Measurements from ENCODE around the gene DRC7.
"Not testable (repeated sequence)": the region's sequence is repeated elsewhere in the genome, so short reads cannot be mapped to it uniquely, and the experiment has no call there.

The DRC7 gene

GRCh38 chr16:57660715-57661463 is 33.7 kb upstream of the DRC7 start:
- DNase-seq, result no peak

DNA sequence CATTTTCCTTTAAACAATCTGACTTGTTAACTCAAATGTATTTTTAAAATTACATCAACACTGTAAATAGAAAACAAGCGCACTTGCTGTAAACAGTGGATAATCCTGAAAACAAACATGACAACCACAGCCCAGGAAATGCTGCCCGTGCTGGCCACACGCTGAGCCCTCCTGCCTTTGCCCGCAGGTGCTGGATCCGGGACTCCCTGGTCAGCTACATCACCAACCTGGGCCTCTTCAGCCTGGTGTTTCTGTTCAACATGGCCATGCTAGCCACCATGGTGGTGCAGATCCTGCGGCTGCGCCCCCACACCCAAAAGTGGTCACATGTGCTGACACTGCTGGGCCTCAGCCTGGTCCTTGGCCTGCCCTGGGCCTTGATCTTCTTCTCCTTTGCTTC is 33.1 kb upstream of the DRC7 start:
- DNase-seq, result no peak

- no peak for DNase-seq
Observed at GRCh38 chr16:57661936-57662906, 32.4 kb upstream of the DRC7 start.

DNA sequence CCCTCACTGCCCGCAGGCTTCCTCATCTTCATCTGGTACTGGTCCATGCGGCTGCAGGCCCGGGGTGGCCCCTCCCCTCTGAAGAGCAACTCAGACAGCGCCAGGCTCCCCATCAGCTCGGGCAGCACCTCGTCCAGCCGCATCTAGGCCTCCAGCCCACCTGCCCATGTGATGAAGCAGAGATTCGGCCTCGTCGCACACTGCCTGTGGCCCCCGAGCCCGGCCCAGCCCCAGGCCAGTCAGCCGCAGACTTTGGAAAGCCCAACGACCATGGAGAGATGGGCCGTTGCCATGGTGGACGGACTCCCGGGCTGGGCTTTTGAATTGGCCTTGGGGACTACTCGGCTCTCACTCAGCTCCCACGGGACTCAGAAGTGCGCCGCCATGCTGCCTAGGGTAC is 31.2 kb upstream of the DRC7 start:
- no peak for DNase-seq

DNA sequence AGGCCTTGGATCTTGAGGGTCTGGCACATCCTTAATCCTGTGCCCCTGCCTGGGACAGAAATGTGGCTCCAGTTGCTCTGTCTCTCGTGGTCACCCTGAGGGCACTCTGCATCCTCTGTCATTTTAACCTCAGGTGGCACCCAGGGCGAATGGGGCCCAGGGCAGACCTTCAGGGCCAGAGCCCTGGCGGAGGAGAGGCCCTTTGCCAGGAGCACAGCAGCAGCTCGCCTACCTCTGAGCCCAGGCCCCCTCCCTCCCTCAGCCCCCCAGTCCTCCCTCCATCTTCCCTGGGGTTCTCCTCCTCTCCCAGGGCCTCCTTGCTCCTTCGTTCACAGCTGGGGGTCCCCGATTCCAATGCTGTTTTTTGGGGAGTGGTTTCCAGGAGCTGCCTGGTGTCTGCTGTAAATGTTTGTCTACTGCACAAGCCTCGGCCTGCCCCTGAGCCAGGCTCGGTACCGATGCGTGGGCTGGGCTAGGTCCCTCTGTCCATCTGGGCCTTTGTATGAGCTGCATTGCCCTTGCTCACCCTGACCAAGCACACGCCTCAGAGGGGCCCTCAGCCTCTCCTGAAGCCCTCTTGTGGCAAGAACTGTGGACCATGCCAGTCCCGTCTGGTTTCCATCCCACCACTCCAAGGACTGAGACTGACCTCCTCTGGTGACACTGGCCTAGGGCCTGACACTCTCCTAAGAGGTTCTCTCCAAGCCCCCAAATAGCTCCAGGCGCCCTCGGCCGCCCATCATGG is 30.5 kb upstream of the DRC7 start:
- no peak for DNase-seq

- no peak for DNase-seq
Observed at GRCh38 chr16:57664662-57665025, 30.0 kb upstream of the DRC7 start.

DNA sequence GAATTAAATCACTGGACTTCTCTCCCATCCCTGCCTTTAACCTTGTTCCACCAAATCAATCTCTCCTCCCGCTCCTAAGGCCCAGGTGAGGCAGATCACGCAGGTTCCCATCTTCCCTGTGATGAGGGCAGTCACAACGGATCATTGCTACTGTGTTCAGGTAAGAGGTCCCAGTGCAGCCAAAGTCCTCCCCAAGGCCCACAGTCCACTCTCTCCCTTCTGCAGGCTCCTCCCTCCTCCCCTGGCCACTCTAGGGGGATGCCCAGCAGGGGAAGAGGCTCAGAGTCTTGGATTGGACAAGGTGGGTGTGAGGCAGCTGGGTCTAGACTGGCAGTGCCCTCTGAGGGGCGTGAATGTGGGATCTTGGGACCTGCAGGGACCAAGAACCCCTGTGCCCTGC is 29.1 kb upstream of the DRC7 start:
- DNase-seq, result no peak

- no peak for DNase-seq
Observed at GRCh38 chr16:57666353-57667047, 28.1 kb upstream of the DRC7 start.

DNA sequence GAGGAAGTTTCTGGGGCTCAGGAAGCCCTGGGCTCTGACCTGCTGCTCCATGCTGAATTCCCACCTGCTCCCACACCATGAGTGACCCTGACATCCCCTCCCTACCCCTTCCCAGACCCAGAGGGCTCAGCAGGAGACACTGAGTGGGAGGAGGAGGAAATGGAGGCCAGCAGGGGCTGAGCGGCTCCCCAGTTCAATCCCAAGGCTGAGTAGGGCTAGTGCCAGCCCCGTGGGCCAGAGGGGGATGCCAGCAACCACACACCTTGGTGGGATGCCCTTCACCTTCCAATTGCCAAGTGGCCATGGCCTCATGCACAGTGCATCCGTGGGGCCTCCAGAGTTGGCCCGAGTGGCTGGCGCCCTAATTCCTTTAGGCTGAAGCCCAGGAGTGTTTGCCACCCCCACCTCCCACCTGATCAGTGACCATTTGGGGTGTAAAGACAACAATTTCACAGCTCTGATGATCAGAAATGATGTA is 27.5 kb upstream of the DRC7 start:
- DNase-seq, result no peak

DNA sequence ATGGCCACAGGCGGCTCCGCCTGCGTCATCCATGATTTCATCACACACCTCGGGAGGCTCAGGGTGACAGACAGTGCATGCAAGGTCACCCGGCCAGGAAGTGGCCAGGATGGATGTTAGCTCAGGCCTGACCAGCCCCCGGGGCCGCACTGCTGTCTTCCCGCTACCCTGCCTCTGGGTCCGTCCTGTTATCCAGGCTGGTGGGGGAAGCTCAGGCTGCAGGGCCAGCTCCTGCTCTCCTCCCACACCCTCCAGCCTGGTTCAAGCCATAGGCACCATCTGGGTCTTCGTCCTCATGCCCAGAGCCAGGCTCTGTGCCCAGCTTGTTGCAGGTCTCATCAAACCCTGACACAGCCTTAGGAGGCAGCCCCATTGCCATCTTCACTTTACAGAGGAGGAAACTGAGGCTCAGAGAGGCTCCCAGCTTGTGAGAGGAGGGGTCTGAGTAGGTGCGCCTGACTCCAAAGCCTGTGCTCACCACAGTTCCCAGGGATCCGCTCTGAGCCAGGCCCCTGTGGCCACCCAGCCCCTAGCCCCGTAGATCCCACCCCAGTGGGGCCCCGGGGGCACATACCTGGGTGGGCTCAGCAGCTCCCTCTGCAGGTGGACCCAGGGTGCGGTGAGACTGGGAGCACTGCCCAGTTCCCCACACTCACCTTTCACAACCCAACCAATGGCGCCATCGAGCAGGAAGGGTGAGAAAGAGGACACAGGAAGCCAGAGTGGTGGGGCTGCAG is 26.9 kb upstream of the DRC7 start:
- no peak for DNase-seq

- no peak for DNase-seq
Observed at GRCh38 chr16:57668263-57668571, 26.4 kb upstream of the DRC7 start, which contains the start of gene ADGRG3. Gene ADGRG3 (plus strand): TSS chr16:57668306. CDS start chr16:57668348, 42 bp downstream.

DNA sequence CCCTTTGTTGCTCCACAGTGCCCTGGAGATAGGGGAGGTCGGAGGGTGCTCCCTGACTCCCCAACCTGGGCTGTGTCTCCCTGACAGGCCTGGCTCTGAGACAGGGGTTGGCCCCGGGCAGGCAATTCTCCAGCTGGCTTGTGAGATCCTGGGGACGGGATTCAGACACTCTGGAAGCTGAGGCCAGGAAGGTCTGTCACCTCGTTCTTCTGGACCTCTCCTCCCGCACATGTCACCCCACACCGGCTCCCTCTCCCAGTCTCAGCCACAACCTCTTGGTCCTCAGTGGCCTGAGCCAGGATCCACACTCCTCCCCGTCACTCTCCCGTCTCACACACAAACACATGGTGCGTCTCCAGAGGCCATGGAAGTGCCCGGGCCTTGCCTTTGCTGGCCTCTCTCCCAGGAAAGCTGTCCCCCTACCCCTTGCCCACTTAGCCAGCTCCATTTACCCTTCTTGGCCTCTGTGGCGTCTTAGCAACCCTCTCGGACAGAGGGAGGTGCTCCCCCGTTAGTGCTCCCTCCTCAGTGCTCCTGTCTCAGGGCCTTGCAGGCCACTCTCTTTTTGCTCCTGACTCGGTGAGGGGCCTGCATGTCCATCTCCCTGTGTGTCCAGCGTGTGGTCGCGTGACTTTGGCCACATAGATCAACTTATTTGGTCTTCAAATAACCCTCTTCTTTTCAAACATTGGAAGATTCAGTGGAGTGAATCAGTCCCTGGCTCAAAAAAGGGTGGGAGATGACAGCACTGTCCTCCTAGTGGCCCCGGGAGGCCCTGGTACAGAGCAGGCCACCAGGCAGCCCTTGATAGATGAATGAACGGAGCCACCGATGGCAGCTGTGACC is 25.8 kb upstream of the DRC7 start:
- no peak for DNase-seq

DNA sequence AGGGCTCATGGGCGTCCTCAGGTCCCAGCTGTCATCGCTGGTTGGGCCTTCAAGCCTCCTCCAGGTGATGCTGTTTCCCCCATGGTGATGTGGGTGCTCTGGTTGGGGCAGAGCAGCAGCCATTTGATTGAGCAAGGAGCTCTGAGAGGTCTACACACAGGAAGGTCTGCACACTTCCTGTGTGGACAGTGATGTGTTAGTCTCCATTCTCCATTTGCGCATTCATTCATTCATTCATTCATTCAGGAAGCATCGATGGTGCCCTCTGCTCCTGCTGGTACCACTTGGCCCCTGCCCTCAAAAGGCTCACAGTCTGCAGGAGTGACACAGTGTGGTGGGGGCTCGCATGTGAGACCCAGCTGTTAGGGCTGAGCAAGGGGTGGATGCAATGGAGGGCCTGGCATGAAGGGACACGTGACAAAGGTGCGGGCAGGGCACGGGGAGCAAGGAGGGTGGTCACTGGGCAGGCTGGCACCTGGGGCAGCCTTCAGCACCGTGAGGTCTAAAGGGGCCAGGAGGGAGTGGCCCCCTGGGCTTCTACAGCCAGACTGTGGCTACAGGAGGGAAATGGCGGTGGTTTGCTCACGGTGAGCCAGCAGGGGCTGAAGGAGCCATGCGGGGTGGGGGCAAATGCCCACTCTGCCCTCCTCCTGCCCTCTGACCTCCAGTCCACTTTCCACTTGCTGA is 25.0 kb upstream of the DRC7 start:
- DNase-seq, result no peak

- DNase-seq, result no peak
Observed at GRCh38 chr16:57670196-57670595, 24.4 kb upstream of the DRC7 start.

GRCh38 chr16:57671451-57671850 is 23.2 kb upstream of the DRC7 start:
- not testable (repeated sequence) for DNase-seq

DNA sequence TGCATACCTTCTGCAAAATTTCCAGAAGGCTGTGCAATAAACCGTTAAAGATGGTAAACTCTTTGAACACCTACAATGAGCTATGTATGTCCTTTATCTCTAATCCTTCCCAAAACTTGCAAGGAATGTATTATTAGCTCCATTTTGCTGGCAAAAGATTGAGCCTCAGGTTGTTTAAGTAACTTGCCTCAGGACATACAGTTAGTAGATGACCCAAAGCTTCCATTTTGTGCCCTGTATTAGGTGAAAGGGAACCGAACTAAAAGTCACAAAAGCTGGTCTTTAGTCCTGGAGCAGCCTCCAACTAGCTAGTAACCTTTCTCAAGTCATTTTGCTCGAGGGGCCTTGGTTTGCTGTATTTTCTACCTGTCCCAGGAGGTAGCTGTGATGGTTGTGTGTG is 22.2 kb upstream of the DRC7 start:
- DNase-seq, result no peak

- no peak for DNase-seq
Observed at GRCh38 chr16:57672824-57673223, 21.8 kb upstream of the DRC7 start.

DNA sequence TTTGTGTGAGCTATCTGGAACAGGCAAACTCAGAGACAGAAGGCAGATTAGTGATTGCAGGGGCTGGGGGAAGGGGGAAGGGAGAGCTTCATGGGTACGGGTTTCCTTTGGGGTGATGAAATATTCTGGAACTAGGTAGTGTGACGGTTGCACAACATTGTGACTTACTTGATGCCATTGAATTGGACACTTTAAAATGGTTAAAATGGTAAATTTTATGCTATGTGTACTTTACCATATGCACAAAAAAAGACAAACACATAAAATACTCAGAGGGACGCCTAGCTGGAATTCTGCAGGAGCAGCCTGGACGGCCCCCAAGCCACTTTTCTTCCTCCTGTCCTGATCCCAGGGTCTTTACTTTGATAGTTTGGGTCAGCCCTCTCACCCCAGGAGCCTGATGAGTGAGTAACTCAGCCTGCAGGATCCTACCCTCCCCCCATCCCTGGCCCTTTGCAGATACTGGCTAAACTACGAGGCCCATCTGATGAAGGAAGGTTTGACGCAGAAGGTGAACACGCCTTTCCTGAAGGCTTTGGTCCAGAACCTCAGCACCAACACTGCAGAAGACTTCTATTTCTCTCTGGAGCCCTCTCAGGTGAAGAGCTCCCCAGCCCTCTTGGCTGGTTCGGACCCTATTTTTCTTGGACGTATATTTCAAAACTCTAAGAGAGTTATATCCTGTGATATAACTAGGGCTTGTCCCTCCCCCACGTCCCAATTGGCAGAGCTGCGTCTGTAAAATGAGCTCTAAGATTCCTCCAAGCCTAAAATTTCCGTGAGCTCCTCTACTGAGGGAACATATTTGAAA is 18.7 kb upstream of the DRC7 start:
- DNase-seq, result no peak

- DNase-seq, result no peak
Observed at GRCh38 chr16:57676553-57677085, 18.0 kb upstream of the DRC7 start.
